GM19238 (cell line): ENCODE data around the gene KLF13.
A peak's percentile ranks its signal among the peaks of the same experiment; 100 is the strongest.

Source experiments
- DNase-seq: peaks from one replicate; pipeline ENCODE4 v3.0.0; 2011; ENCODE audit warnings: low spot score; ENCODE audit not compliant: insufficient read length

KLF13 gene

GRCh38 chr15:31379042-31379441 is 52.4 kb downstream of the KLF13 start:
- no peak for DNase-seq

GRCh38 chr15:31379577-31379976 is 52.9 kb downstream of the KLF13 start:
- DNase-seq = no peak

GRCh38 chr15:31381801-31382712 is 55.4 kb downstream of the KLF13 start:
- DNase-seq = no peak

GRCh38 chr15:31382713-31383045 is 56.0 kb downstream of the KLF13 start:
- DNase-seq = no peak

GRCh38 chr15:31383139-31383538 is 56.5 kb downstream of the KLF13 start:
- DNase-seq = no peak

GRCh38 chr15:31384568-31384967 is 57.9 kb downstream of the KLF13 start:
- no peak for DNase-seq

GRCh38 chr15:31385736-31386135 is 59.1 kb downstream of the KLF13 start:
- no peak for DNase-seq

- no peak for DNase-seq
These were observed 60.5 kb downstream of the KLF13 start for GRCh38 chr15:31387092-31387478.

GRCh38 chr15:31387479-31388118 is 61.0 kb downstream of the KLF13 start:
- DNase-seq = no peak

- no peak for DNase-seq
These were observed 62.9 kb downstream of the KLF13 start for GRCh38 chr15:31389576-31389975.

GRCh38 chr15:31390029-31390428 is 63.4 kb downstream of the KLF13 start:
- DNase-seq = no peak

- no peak for DNase-seq
These were observed 64.3 kb downstream of the KLF13 start for GRCh38 chr15:31390777-31391486.

GRCh38 chr15:31391687-31392671 is 65.3 kb downstream of the KLF13 start:
- DNase-seq = peak; percentile 79

- DNase-seq = no peak
These were observed 66.2 kb downstream of the KLF13 start for GRCh38 chr15:31392761-31393401.

GRCh38 chr15:31393444-31394091 is 66.9 kb downstream of the KLF13 start:
- no peak for DNase-seq

- no peak for DNase-seq
These were observed 70.4 kb downstream of the KLF13 start for GRCh38 chr15:31396881-31397560.

GRCh38 chr15:31397851-31398661 is 71.4 kb downstream of the KLF13 start:
- no peak for DNase-seq

- no peak for DNase-seq
These were observed 72.2 kb downstream of the KLF13 start for GRCh38 chr15:31398677-31399301.
